BLaER1 (cell line): ENCODE results near the gene IFT172.
"Not testable (repeated sequence)": the region's sequence is repeated elsewhere in the genome, so short reads cannot be mapped to it uniquely, and the experiment has no call there.

Experiments
- H3K27ac ChIP-seq: shearing (Covaris generic); formaldehyde crosslinking; 2 replicates; pipeline ENCODE4 v1.8.1; 2022
- H3K27me3 ChIP-seq: shearing (Covaris generic); formaldehyde crosslinking; 2 replicates; pipeline ENCODE4 v1.8.1; 2022
- H3K36me3 ChIP-seq: shearing (Covaris generic); formaldehyde crosslinking; 2 replicates; pipeline ENCODE4 v1.8.1; 2022
- H3K4me1 ChIP-seq: shearing (Covaris generic); formaldehyde crosslinking; 2 replicates; pipeline ENCODE4 v1.8.1; 2022
- H3K4me2 ChIP-seq: shearing (Covaris generic); formaldehyde crosslinking; 2 replicates; pipeline ENCODE4 v1.8.1; 2022
- H3K4me3 ChIP-seq: shearing (Covaris generic); formaldehyde crosslinking; 2 replicates; pipeline ENCODE4 v1.8.1; 2022
- H3K9ac ChIP-seq: shearing (Covaris generic); formaldehyde crosslinking; 2 replicates; pipeline ENCODE4 v1.8.1; 2022
- H3K9me3 ChIP-seq: shearing (Covaris generic); formaldehyde crosslinking; 2 replicates; pipeline ENCODE4 v1.8.1; 2022
- H4K20me1 ChIP-seq: shearing (Covaris generic); formaldehyde crosslinking; 2 replicates; pipeline ENCODE4 v1.8.1; 2022
- Cebpa-rat ChIP-seq: shearing (Covaris generic); IDR thresholded peaks from 2 replicates; pipeline ENCODE4 v1.8.1; 2022

The IFT172 gene

GRCh38 chr2:27428213-27428977 lies 61.1 kb downstream of the IFT172 start, which contains the start of gene NRBP1:
NRBP1 (plus strand) TSS chr2:27428631; CDS start chr2:27433274, 4,643 bp downstream.
- Histone ChIP-seq H3K4me1 (peaks cover 42% of the 10 kb centered on the region), H3K9me3 (no peaks in the 10 kb centered on the region), H4K20me1 (peaks cover 45% of the 10 kb centered on the region), H3K36me3 (peaks cover 19% of the 10 kb centered on the region), H3K4me3 (peak within 1 kb of the TSS; percentile 95), H3K4me2 (peak within 1 kb of the TSS; percentile 86), H3K27ac (peak within 1 kb of the TSS; percentile 95), H3K9ac (peak within 1 kb of the TSS; percentile 92), H3K27me3 (no peaks in the 10 kb centered on the region)
- no peak for TF ChIP-seq Cebpa-rat

- Histone ChIP-seq H3K4me1 (peaks cover 42% of the 10 kb centered on the region), H3K9ac (peak overlapping the region; percentile 92), H3K27me3 (no peaks in the 10 kb centered on the region), H3K4me2 (peak overlapping the region; percentile 86), H3K36me3 (peaks cover 14% of the 10 kb centered on the region), H4K20me1 (peaks cover 40% of the 10 kb centered on the region), H3K4me3 (peak overlapping the region; percentile 95), H3K9me3 (no peaks in the 10 kb centered on the region), H3K27ac (peak overlapping the region; percentile 95)
- TF ChIP-seq Cebpa-rat, result no peak
Observed at GRCh38 chr2:27427863-27428212, 61.7 kb downstream of the IFT172 start.

GRCh38 chr2:27425039-27425438 lies 64.5 kb downstream of the IFT172 start:
- H3K4me3 ChIP-seq, H3K36me3 ChIP-seq, H3K27me3 ChIP-seq, H3K9ac ChIP-seq, H3K9me3 ChIP-seq, H3K4me2 ChIP-seq, H3K27ac ChIP-seq: not testable (repeated sequence)
- peaks cover 26% of the 10 kb centered on the region for H3K4me1 ChIP-seq
- peaks cover 12% of the 10 kb centered on the region for H4K20me1 ChIP-seq

DNA sequence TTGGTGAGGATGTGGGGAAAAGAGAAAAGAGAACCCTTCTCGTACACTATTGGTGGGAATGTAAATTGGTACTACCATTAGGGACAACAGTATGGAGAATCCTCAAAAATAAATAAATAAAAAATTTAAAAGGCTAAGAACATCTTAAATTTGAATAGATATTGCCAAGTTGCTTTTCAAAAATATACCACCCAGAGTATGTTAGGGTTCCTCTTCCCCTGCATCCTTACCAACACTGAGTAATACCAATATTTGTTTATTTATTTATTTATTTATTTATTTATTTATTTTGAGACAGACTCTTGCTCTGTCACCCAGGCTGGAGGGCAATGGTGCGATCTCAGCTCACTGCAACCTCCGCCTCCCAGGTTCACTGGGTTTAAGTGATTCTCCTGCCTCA lies 66.6 kb downstream of the IFT172 start:
- H3K36me3 ChIP-seq, result no peaks in the 10 kb centered on the region

DNA sequence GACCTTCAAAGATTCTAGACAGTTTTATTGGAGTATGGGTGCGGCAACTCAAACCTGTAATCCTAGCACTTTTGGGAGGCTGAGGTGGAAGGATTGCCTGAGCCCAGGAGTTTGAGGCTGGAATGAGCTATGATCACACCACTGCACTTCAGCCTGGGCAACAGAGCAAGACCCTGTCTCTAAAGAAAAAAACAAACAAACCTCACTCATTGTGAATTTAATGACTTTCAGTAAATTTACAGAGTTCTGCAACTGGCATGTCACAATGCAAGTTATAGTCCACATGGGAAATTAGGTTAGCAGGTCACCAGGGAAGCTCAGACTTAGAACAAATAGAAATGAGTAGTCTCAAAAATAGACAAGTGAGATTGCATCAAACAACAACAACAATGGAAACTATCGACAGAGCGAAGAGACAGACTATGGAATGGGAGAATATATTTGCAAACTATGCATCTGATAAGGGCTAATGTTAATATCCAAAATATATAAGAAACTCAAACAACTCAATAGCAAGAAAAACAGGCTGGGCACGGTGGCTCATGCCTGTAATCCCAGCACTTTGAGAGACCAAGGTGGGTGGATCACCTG lies 67.8 kb downstream of the IFT172 start:
- H3K36me3 ChIP-seq, result no peaks in the 10 kb centered on the region
- TF ChIP-seq Cebpa-rat, result no peak
- no peaks in the 10 kb centered on the region for H3K9me3 ChIP-seq
- H3K4me2 ChIP-seq, result no peak overlapping the region
- peaks cover 9% of the 10 kb centered on the region for H3K4me1 ChIP-seq
- H3K27me3 ChIP-seq, result no peaks in the 10 kb centered on the region
- H3K4me3 ChIP-seq, result no peak overlapping the region
- no peak overlapping the region for H3K9ac ChIP-seq
- H4K20me1 ChIP-seq, result no peaks in the 10 kb centered on the region
- H3K27ac ChIP-seq, result no peak overlapping the region

More for the DNA sequence above, 66.6 kb downstream of the IFT172 start:
- TF ChIP-seq Cebpa-rat, result no peak
- H3K4me2 ChIP-seq, result no peak overlapping the region
- peaks cover 19% of the 10 kb centered on the region for H3K4me1 ChIP-seq
- H3K9ac ChIP-seq, result no peak overlapping the region
- no peaks in the 10 kb centered on the region for H3K9me3 ChIP-seq
- H3K4me3 ChIP-seq, result no peak overlapping the region
- no peaks in the 10 kb centered on the region for H4K20me1 ChIP-seq
- no peaks in the 10 kb centered on the region for H3K27me3 ChIP-seq
- H3K27ac ChIP-seq, result no peak overlapping the region

DNA sequence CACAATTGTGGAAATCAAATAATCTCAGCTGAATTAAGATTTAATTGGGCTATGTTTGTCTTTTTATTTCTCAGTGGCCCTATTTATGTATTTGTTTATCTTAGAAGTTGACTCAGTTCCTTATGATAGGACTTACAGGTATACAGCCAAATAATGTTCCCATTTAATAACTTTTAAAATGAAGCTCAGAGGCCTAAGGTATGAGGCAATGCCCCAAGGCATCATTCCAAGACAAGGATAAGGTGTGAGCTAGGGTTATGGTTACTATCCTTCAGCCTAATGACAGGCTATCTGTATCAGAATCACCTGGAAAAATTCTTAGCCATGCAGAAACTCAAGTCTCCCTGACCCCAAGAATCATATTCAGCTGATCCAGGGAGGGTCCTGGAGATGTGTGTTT lies 68.5 kb downstream of the IFT172 start:
- Histone ChIP-seq H3K4me3 (no peak overlapping the region), H3K27ac (no peak overlapping the region), H3K9ac (no peak overlapping the region), H3K4me1 (peaks cover 1% of the 10 kb centered on the region; the same call in 1 of the 2 replicates), H3K27me3 (no peaks in the 10 kb centered on the region), H3K36me3 (no peaks in the 10 kb centered on the region), H3K9me3 (no peaks in the 10 kb centered on the region), H4K20me1 (no peaks in the 10 kb centered on the region), H3K4me2 (no peak overlapping the region)
- no peak for TF ChIP-seq Cebpa-rat

DNA sequence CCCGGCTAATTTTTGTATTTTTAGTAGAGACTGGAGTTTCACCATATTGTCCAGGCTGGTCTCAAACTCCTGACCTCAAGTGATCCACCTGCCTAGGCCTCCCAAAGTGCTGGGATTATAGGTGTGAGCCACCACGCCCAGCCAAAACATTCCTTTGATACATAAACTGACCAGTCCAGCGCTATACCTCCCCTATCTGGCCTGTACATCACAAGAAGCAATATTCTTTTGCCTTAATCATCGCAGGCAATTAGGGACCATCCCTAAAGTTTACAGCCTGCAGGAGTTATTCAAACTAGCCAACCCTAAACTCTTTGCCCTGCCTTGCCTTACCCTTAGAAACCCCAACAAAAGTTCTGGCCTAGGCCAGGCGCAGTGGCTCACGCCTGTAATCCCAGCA lies 73.4 kb downstream of the IFT172 start:
- H3K4me1 ChIP-seq, result no peaks in the 10 kb centered on the region
- H3K9me3 ChIP-seq, result no peaks in the 10 kb centered on the region
- H3K27me3 ChIP-seq, result no peaks in the 10 kb centered on the region
- H3K4me3 ChIP-seq, result no peak overlapping the region
- H3K9ac ChIP-seq, result no peak overlapping the region
- H3K4me2 ChIP-seq, result no peak overlapping the region
- no peaks in the 10 kb centered on the region for H4K20me1 ChIP-seq
- H3K36me3 ChIP-seq, result no peaks in the 10 kb centered on the region
- TF ChIP-seq Cebpa-rat, result no peak
- no peak overlapping the region for H3K27ac ChIP-seq

DNA sequence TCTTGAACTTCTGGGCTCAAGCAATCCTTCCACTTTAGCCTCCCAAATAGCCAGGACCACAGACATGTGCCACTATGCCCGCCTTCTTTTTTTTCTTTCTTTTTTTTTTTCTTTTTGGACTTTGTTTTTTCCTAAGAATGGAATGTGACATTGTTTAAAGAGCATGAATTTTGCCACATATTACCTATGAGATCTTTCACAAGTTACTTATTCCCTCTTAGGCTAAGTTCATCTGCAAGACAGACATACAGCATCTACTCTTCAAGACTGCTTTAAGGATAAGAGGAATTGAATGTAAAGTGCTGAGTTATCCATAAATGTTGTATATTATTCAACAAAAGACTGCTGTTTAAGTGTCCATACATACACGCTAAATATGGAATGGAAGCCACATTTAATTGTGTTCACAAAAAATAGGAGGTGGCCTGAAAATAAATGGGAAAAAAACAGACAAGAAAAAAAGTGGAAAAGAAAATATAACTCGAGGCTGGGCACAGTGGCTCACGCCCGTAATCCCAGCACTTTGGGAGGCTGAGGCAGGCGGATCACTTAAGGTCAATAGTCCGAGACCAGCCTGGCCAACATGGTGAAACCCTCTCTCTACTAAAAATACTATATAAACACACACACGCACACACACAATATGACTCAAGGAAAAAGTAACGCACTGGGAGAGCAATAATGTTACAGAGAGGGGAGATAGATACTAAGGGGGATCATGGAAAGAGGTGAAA lies 77.0 kb downstream of the IFT172 start:
- Histone ChIP-seq H3K4me2 (no peak overlapping the region), H3K9ac (no peak overlapping the region), H4K20me1 (peaks cover 17% of the 10 kb centered on the region), H3K4me3 (no peak overlapping the region), H3K27ac (no peak overlapping the region), H3K27me3 (no peaks in the 10 kb centered on the region), H3K9me3 (no peaks in the 10 kb centered on the region; the same call in 1 of the 2 replicates), H3K36me3 (peaks cover 2% of the 10 kb centered on the region), H3K4me1 (peaks cover 15% of the 10 kb centered on the region)
- no peak for TF ChIP-seq Cebpa-rat

- H3K4me2 ChIP-seq, result peak within 1 kb of the TSS; percentile 94
- no peak for TF ChIP-seq Cebpa-rat
- peak within 1 kb of the TSS; percentile 92 for H3K27ac ChIP-seq
- H4K20me1 ChIP-seq, result peaks cover 48% of the 10 kb centered on the region
- H3K4me1 ChIP-seq, result peaks cover 30% of the 10 kb centered on the region
- H3K9ac ChIP-seq, result peak within 1 kb of the TSS; percentile 93
- no peaks in the 10 kb centered on the region for H3K27me3 ChIP-seq
- H3K36me3 ChIP-seq, result peaks cover 32% of the 10 kb centered on the region
- H3K4me3 ChIP-seq, result peak within 1 kb of the TSS; percentile 95
- H3K9me3 ChIP-seq, result no peaks in the 10 kb centered on the region; the same call in 1 of the 2 replicates
Observed at GRCh38 chr2:27409321-27410073, 80.0 kb downstream of the IFT172 start, which contains the start of gene PPM1G. PPM1G (minus strand) TSS chr2:27409591; CDS start chr2:27409422, 169 bp downstream.
